Measurements from ENCODE around the gene RNU1-4.
A peak's percentile ranks its signal among the peaks of the same experiment; 100 is the strongest.
"Not testable (repeated sequence)": the region's sequence is repeated elsewhere in the genome, so short reads cannot be mapped to it uniquely, and the experiment has no call there.

The RNU1-4 gene

DNA sequence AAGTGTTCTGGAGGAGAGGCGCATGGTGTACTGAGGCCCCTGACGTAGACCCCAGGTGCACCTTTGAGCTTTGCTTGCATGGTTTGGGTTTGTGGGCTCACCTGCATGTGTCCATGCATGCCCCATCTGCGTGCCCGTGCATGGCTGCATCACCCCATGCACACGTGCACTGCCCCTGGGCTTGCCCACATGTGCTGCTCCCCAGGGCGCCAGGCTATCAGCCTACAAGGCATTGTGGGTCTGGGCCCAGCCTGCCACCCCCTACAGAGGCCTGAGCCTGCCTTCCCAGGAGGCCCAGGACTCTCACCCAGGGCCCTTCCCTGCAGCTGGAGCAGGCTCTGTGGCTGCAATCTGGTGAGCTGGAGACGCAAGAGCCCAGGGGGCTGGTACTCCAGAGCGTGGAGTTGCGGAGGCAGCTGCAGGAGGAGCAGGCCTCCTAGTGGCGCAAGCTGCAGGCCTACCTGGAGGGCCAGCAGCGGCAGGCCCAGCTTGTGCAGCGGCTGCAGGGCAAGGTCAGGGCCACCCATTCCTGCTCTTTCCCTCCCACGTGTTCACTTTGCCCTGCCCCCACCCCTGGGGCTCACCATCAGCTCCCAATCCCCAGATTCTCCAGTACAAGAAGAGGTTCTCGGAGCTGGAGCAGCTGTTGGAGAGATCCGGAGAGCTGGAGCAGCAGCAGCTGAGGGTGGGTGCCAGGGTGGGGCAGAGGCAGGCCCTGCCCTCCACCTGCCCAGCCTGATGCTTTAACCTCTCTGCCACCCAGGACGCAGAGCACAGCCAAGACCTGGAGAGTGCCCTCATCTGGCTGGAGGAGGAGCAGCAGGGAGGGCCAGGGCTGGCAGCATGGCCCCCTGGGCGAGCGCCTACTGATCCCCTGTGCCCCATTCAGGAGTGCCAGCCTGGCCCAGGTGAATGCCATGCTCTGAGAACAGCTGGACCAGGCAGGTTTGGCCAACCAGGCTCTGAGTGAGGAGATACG is 9.9 kb downstream of the RNU1-4 start:
- H3K4me3 ChIP-seq (ENCODE audit: low read length), result not testable (repeated sequence)
- WGBS, result no CpG with 5 or more reads among the region's 19 CpGs

GRCh38 chr1:16752770-16753169 is 12.5 kb downstream of the RNU1-4 start:
- not testable (repeated sequence) for H3K4me1 ChIP-seq (ENCODE audit: insufficient read depth, low read length); H3K4me3 ChIP-seq (ENCODE audit: low read length); H3K27me3 ChIP-seq (ENCODE audit: insufficient read depth, low read length); H3K36me3 ChIP-seq (ENCODE audit: insufficient read depth, low read length); H3K9ac ChIP-seq (ENCODE audit: low read depth, low read length); H3K9me3 ChIP-seq (ENCODE audit: insufficient read depth, low read depth, low read length); H3K27ac ChIP-seq (ENCODE audit: low read depth, low read length)
- WGBS, result no CpG with 5 or more reads among the region's 3 CpGs

More for the DNA sequence above, 9.9 kb downstream of the RNU1-4 start:
- H3K4me1 ChIP-seq (ENCODE audit: insufficient read depth, low read length); H3K27ac ChIP-seq (ENCODE audit: low read depth, low read length); H3K9ac ChIP-seq (ENCODE audit: low read depth, low read length); H3K36me3 ChIP-seq (ENCODE audit: insufficient read depth, low read length); H3K9me3 ChIP-seq (ENCODE audit: insufficient read depth, low read depth, low read length); H3K27me3 ChIP-seq (ENCODE audit: insufficient read depth, low read length): not testable (repeated sequence)

- no CpG with 5 or more reads among the region's 1 CpG for WGBS
- not testable (repeated sequence) for H3K27me3 ChIP-seq (ENCODE audit: insufficient read depth, low read length); H3K4me3 ChIP-seq (ENCODE audit: low read length); H3K27ac ChIP-seq (ENCODE audit: low read depth, low read length); H3K9ac ChIP-seq (ENCODE audit: low read depth, low read length); H3K9me3 ChIP-seq (ENCODE audit: insufficient read depth, low read depth, low read length); H3K36me3 ChIP-seq (ENCODE audit: insufficient read depth, low read length); H3K4me1 ChIP-seq (ENCODE audit: insufficient read depth, low read length)
Measured at GRCh38 chr1:16755385-16755784, 15.1 kb downstream of the RNU1-4 start.

GRCh38 chr1:16755932-16756331 is 15.6 kb downstream of the RNU1-4 start:
- not testable (repeated sequence) for H3K9ac ChIP-seq (ENCODE audit: low read depth, low read length); H3K36me3 ChIP-seq (ENCODE audit: insufficient read depth, low read length); H3K27me3 ChIP-seq (ENCODE audit: insufficient read depth, low read length); H3K4me3 ChIP-seq (ENCODE audit: low read length); H3K27ac ChIP-seq (ENCODE audit: low read depth, low read length); H3K9me3 ChIP-seq (ENCODE audit: insufficient read depth, low read depth, low read length); H3K4me1 ChIP-seq (ENCODE audit: insufficient read depth, low read length)
- WGBS, result 85% methylated on average over 2 of the region's 2 CpGs

- WGBS, result no CpG with 5 or more reads among the region's 6 CpGs
- H3K36me3 ChIP-seq (ENCODE audit: insufficient read depth, low read length); H3K9ac ChIP-seq (ENCODE audit: low read depth, low read length); H3K9me3 ChIP-seq (ENCODE audit: insufficient read depth, low read depth, low read length); H3K27me3 ChIP-seq (ENCODE audit: insufficient read depth, low read length); H3K4me3 ChIP-seq (ENCODE audit: low read length); H3K27ac ChIP-seq (ENCODE audit: low read depth, low read length); H3K4me1 ChIP-seq (ENCODE audit: insufficient read depth, low read length): not testable (repeated sequence)
Measured at GRCh38 chr1:16757574-16757973, 17.3 kb downstream of the RNU1-4 start.

GRCh38 chr1:16758060-16758459 is 17.7 kb downstream of the RNU1-4 start:
- H3K9ac ChIP-seq (ENCODE audit: low read depth, low read length); H3K27me3 ChIP-seq (ENCODE audit: insufficient read depth, low read length); H3K4me1 ChIP-seq (ENCODE audit: insufficient read depth, low read length); H3K9me3 ChIP-seq (ENCODE audit: insufficient read depth, low read depth, low read length); H3K36me3 ChIP-seq (ENCODE audit: insufficient read depth, low read length); H3K27ac ChIP-seq (ENCODE audit: low read depth, low read length); H3K4me3 ChIP-seq (ENCODE audit: low read length): not testable (repeated sequence)
- WGBS, result 93% methylated on average over 3 of the region's 5 CpGs

GRCh38 chr1:16759041-16759493 is 18.8 kb downstream of the RNU1-4 start:
- not testable (repeated sequence) for H3K9me3 ChIP-seq (ENCODE audit: insufficient read depth, low read depth, low read length); H3K27ac ChIP-seq (ENCODE audit: low read depth, low read length); H3K4me1 ChIP-seq (ENCODE audit: insufficient read depth, low read length); H3K27me3 ChIP-seq (ENCODE audit: insufficient read depth, low read length); H3K36me3 ChIP-seq (ENCODE audit: insufficient read depth, low read length); H3K9ac ChIP-seq (ENCODE audit: low read depth, low read length)
- peak overlapping the region; percentile 27 for H3K4me3 ChIP-seq (ENCODE audit: low read length)
- 80% methylated on average over 37 of the region's 40 CpGs for WGBS

DNA sequence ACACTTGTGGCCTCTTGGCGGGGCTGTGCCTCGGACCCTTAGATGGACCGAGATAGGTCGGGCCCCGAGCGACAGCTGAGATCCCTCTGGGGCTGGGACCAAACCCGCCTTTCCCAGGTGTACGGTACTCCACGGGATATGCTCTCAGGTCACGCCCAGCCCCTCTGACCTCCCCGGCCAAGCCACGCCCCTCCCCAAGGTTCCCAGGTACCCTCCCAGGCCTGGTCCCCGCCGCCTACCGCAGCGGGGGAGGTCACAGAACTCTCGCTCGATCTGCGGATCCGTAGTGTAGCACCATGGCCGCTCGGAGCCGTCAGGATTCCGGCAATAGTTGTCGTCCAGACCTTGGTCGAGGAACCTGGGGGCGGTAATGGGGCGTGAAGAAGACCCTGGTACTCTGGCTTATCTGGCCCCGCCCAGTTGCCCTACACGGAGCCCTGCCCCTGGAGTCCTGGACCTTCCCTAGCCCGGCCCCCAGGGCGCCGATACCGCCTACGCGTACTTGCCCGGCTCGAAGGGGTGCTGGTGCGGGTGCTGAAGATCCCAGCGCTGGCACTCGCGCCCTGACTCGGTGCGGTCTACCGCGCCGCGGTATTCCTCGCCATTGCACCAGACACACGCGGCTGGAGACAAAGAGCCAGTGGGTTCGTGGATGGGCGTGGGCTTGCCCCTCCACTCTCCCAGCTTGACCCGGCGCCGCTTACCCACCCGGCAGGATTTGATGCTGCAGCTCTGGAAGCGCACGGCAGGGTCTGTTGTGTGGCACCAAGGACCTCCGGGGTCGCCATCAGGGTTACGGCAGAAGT is 19.5 kb downstream of the RNU1-4 start:
- not testable (repeated sequence) for H3K36me3 ChIP-seq (ENCODE audit: insufficient read depth, low read length); H3K4me1 ChIP-seq (ENCODE audit: insufficient read depth, low read length); H3K9ac ChIP-seq (ENCODE audit: low read depth, low read length); H3K27me3 ChIP-seq (ENCODE audit: insufficient read depth, low read length); H3K27ac ChIP-seq (ENCODE audit: low read depth, low read length); H3K9me3 ChIP-seq (ENCODE audit: insufficient read depth, low read depth, low read length)
- WGBS, result 83% methylated on average over 14 of the region's 62 CpGs
- peak overlapping the region; percentile 30; the same call in 1 of the 2 replicates for H3K4me3 ChIP-seq (ENCODE audit: low read length)

DNA sequence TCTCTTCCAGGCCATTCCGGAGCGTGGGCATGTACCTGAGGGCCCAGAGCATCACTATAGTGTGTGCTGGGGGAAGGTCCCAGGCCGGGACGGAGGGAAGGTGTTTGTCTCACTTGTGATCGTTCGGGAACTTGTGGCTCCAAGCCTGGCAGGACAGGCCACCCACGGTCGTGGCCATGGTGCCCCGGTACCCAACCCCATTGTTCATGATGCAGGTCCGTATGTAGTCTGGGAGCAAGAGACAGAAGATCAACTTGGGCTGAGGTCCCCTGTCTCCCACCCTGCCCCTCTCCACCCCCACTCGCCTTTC is 20.1 kb downstream of the RNU1-4 start:
- not testable (repeated sequence) for H3K9ac ChIP-seq (ENCODE audit: low read depth, low read length)
- 91% methylated on average over 6 of the region's 11 CpGs for WGBS

DNA sequence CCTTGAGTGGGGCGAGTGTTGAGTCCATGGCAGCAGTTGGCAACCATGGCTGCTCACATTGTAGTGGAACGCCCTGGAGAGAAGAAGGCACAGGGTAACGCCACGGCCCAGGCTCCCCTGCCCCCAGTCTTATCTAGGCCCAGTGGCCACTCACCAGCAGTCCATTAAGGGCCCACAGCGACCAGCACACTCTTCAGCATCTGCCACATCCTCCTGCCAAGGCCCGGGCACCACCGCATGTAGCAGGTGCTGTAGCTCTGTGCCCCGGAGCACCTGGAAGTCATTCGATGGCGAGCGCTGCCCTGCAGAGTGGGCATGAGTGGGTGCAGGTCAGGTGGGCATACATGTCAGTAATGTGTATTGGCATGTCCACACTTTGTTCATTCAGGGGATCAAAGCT is 20.5 kb downstream of the RNU1-4 start:
- H3K4me1 ChIP-seq (ENCODE audit: insufficient read depth, low read length); H3K9ac ChIP-seq (ENCODE audit: low read depth, low read length); H3K27ac ChIP-seq (ENCODE audit: low read depth, low read length); H3K36me3 ChIP-seq (ENCODE audit: insufficient read depth, low read length); H3K27me3 ChIP-seq (ENCODE audit: insufficient read depth, low read length); H3K9me3 ChIP-seq (ENCODE audit: insufficient read depth, low read depth, low read length); H3K4me3 ChIP-seq (ENCODE audit: low read length): not testable (repeated sequence)
- 93% methylated on average over 11 of the region's 11 CpGs for WGBS

More for the DNA sequence above, 20.1 kb downstream of the RNU1-4 start:
- H3K4me1 ChIP-seq (ENCODE audit: insufficient read depth, low read length); H3K27ac ChIP-seq (ENCODE audit: low read depth, low read length); H3K36me3 ChIP-seq (ENCODE audit: insufficient read depth, low read length); H3K9me3 ChIP-seq (ENCODE audit: insufficient read depth, low read depth, low read length); H3K27me3 ChIP-seq (ENCODE audit: insufficient read depth, low read length): not testable (repeated sequence)
- 0 out of 2 replicates have a peak overlapping the region, but pooled peaks have one; percentile 29 for H3K4me3 ChIP-seq (ENCODE audit: low read length)

DNA sequence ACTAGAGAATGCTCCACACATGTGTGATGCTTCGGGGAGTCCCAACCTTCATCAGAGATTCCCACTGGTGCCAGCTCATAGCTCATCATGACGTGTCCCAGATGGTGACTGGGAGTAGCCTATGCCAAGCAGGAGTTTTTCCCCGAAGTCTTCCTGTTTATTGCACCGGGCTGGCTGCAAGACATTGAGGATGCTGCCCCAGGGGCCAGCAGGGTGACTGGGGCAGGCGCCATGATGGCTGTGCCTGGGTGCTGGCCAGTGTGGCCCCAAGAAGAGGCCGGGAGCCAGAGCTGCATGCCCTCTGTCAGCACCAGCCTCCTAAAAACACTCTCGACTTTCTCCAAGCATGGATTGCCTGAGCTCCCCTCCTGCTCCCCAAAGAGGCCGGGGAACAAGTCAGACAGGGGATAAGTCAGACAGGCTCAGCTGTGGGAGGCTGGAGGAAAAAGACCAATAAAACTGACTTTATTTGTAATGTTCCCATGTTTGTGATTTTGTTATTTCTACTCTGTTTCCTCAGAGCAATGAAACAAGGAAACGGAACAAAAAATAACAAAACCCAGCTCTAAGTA is 24.0 kb downstream of the RNU1-4 start:
- H3K27ac ChIP-seq (ENCODE audit: low read depth, low read length); H3K4me3 ChIP-seq (ENCODE audit: low read length); H3K9me3 ChIP-seq (ENCODE audit: insufficient read depth, low read depth, low read length); H3K36me3 ChIP-seq (ENCODE audit: insufficient read depth, low read length); H3K27me3 ChIP-seq (ENCODE audit: insufficient read depth, low read length); H3K4me1 ChIP-seq (ENCODE audit: insufficient read depth, low read length); H3K9ac ChIP-seq (ENCODE audit: low read depth, low read length): not testable (repeated sequence)
- 93% methylated on average over 8 of the region's 9 CpGs for WGBS
